ENCODE measurements around the gene FTCD.

FTCD gene

GRCh38 chr21:46091631-46092025 is 63.8 kb downstream of the FTCD start:
- no peak for DNase-seq

GRCh38 chr21:46091118-46091517 is 64.3 kb downstream of the FTCD start:
- no peak for DNase-seq

GRCh38 chr21:46089285-46089684 is 66.1 kb downstream of the FTCD start:
- no peak for DNase-seq

GRCh38 chr21:46088189-46088588 is 67.2 kb downstream of the FTCD start:
- DNase-seq: no peak

- no peak for DNase-seq
Observed at GRCh38 chr21:46087641-46088040, 67.7 kb downstream of the FTCD start.
